Kidney (tissue), 14 donors: ENCODE measurements around the gene SLC31A1. TPM values are rescaled to one million over a fixed set of nuclear protein-coding genes. Genes with fewer than 3 reads are reported as not detected.
"Not testable (repeated sequence)": the region's sequence is repeated elsewhere in the genome, so short reads cannot be mapped to it uniquely, and the experiment has no call there.

Experiments
- DNase-seq, 5 donors: peaks; one replicate each; pipeline ENCODE4 v3.0.0-alpha.2; 2013 to 2020
- FAIRE-seq: peaks from 2 replicates; lab custom pipeline; 2012; peaks lifted over from hg19 to GRCh38; lab: Jason Lieb, UNC
- H3K27ac ChIP-seq, 2 donors: one replicate each; pipeline ENCODE4 v1.7.0; 2013; ENCODE audit warnings: low read depth in 2 of 2, low read length in 2 of 2, inconsistent platforms in 1 of 2
- H3K27me3 ChIP-seq: one replicate; pipeline ENCODE4 v1.7.1; 2013; ENCODE audit warnings: low read length, inconsistent platforms; ENCODE audit not compliant: control insufficient read depth, insufficient read depth
- H3K36me3 ChIP-seq, 3 donors: one replicate each; pipeline versions ENCODE4 v1.7.0 to v1.7.1; 2013; ENCODE audit warnings: low read length in 3 of 3, control low read depth in 1 of 3, inconsistent platforms in 1 of 3; ENCODE audit not compliant: insufficient read depth in 3 of 3, control insufficient read depth in 2 of 3
- H3K4me1 ChIP-seq, 3 donors: one replicate each; pipeline versions ENCODE4 v1.7.0 to v1.7.1; 2013; ENCODE audit warnings: low read length in 3 of 3, inconsistent platforms in 1 of 3, low read depth in 1 of 3; ENCODE audit not compliant: control insufficient read depth in 2 of 3, insufficient read depth in 2 of 3
- H3K4me3 ChIP-seq, 3 donors: one replicate each; pipeline versions ENCODE4 v1.7.0 to v1.8.1; 2013; ENCODE audit warnings: low read length in 3 of 3, control low read depth in 1 of 3, inconsistent platforms in 1 of 3
- H3K9ac ChIP-seq, 3 donors: one replicate each; pipeline versions ENCODE4 v1.7.0 to v1.7.1; 2013; ENCODE audit warnings: low read length in 3 of 3, control low read depth in 1 of 3, inconsistent platforms in 1 of 3
- H3K9me3 ChIP-seq, 3 donors: one replicate each; pipeline versions ENCODE4 v1.7.0 to v1.7.1; 2013; ENCODE audit warnings: low read length in 3 of 3, control low read depth in 1 of 3, inconsistent platforms in 1 of 3; ENCODE audit not compliant: control insufficient read depth in 2 of 3, insufficient read depth in 1 of 3
- intact Hi-C: fragments of 100-400 bp; cut with DNase I; formaldehyde crosslinking; loops from one replicate; pipeline ENCODE4 v1.11.1; 2022
- polyA plus RNA-seq: library from polyadenylated mRNA; stranded (reverse); fragments of 350-450 nt; fragmentation: Illumina TruSeq; extraction: RNeasy Lipid Tissue Mini Kit (QIAGEN cat#74804); gene quantifications from one replicate; pipeline ENCODE4 v1.2.3, GENCODE V29; 2014; ENCODE audit warnings: low read depth, low replicate concordance; ENCODE audit not compliant: insufficient read depth
- total RNA-seq: library from RNA; stranded (reverse); fragmentation: NEBNext Ultra II Directional; extraction: Animal tissue kit (Norgen Biotek cat#: 25700); gene quantifications from one replicate; pipeline ENCODE4 v1.2.1, GENCODE V29; 2021
- TF ChIP-seq, protein P1 (sequence below): IDR thresholded peaks from 3 replicates; pipeline ENCODE4 v1.5.1; 2012; ENCODE audit warnings: mild to moderate bottlenecking, moderate library complexity, borderline replicate concordance; ENCODE audit not compliant: insufficient read depth; ENCODE audit errors: extremely low read depth
- donor health status: control.
- donor health status: control.
- donor health status: control.
- donor health status: control.
- donor health status: control.
- donor health status: DM: yes; HTN: yes; CAD: no.
- donor health status: Normal renal cell carcinoma (clear cell type).

SLC31A1 gene
- total and polyA plus RNA-seq, 2 donors from 2014 or later: 19.5 to 20.1 TPM

DNA sequence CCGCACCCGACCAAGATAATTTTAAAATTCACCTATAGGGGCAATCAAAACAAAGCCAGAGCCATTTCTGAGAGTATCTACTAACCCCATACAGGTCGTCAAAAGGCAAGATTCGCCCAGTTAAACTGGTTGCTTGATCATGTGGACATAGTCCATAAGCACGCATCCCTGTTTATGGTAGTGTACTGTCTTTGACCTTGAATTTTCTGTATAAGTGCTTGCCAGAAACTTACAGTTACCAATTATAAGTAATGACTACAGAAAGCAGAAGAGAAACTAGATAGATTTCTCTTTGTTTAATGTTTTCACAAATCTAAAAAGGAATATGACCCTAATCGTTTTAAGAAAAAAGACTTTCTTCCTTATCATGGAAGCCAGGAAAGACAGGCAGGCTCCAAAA lies 25.6 kb downstream of the SLC31A1 start:
- Histone ChIP-seq H3K4me1 (no peaks in the 10 kb centered on the region), H3K9me3 (no peaks in the 10 kb centered on the region), H3K36me3 (no peaks in the 10 kb centered on the region), H3K9ac (no peak overlapping the region), H3K27me3 (no peaks in the 10 kb centered on the region), H3K27ac (no peak overlapping the region), H3K4me3 (no peak overlapping the region)
- intact Hi-C loops: no loop called here
- TF ChIP-seq, protein P1, sequence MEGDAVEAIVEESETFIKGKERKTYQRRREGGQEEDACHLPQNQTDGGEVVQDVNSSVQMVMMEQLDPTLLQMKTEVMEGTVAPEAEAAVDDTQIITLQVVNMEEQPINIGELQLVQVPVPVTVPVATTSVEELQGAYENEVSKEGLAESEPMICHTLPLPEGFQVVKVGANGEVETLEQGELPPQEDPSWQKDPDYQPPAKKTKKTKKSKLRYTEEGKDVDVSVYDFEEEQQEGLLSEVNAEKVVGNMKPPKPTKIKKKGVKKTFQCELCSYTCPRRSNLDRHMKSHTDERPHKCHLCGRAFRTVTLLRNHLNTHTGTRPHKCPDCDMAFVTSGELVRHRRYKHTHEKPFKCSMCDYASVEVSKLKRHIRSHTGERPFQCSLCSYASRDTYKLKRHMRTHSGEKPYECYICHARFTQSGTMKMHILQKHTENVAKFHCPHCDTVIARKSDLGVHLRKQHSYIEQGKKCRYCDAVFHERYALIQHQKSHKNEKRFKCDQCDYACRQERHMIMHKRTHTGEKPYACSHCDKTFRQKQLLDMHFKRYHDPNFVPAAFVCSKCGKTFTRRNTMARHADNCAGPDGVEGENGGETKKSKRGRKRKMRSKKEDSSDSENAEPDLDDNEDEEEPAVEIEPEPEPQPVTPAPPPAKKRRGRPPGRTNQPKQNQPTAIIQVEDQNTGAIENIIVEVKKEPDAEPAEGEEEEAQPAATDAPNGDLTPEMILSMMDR: no peak
- DNase-seq (no peak), FAIRE-seq (no peak)

GRCh38 chr9:113247640-113248039 lies 26.3 kb downstream of the SLC31A1 start:
- Histone ChIP-seq H3K4me3 (no peak overlapping the region), H3K36me3 (no peaks in the 10 kb centered on the region), H3K4me1 (no peaks in the 10 kb centered on the region), H3K9me3 (no peaks in the 10 kb centered on the region), H3K9ac (no peak overlapping the region), H3K27ac (no peak overlapping the region), H3K27me3 (no peaks in the 10 kb centered on the region)
- TF ChIP-seq, protein P1: no peak
- FAIRE-seq (no peak), DNase-seq (no peak)
- intact Hi-C loops: no loop called here

DNA sequence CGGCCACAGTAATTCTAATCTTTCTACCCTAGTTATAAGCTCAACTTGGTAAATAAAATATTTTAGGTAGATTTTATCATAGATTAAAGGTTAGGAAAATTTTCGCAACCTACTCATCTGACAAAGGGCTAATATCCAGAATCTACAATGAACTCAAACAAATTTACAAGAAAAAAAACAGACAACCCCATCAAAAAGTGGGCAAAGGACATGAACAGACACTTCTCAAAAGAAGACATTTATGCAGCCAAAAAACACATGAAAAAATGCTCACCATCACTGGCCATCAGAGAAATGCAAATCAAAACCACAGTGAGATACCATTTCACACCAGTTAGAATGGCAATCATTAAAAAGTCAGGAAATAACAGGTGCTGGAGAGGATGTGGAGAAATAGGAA lies 28.3 kb downstream of the SLC31A1 start:
- H3K27ac ChIP-seq, DNase-seq, FAIRE-seq, H3K4me3 ChIP-seq, intact Hi-C loops, H3K9me3 ChIP-seq, H3K36me3 ChIP-seq, H3K27me3 ChIP-seq, H3K4me1 ChIP-seq, H3K9ac ChIP-seq: not testable (repeated sequence)

GRCh38 chr9:113250807-113251206 lies 29.5 kb downstream of the SLC31A1 start:
- H3K4me3 ChIP-seq: no peak overlapping the region
- no peaks in the 10 kb centered on the region for H3K36me3 ChIP-seq
- intact Hi-C loops: no loop called here
- no peaks in the 10 kb centered on the region for H3K4me1 ChIP-seq
- H3K27me3 ChIP-seq: no peaks in the 10 kb centered on the region
- no peaks in the 10 kb centered on the region for H3K9me3 ChIP-seq
- H3K9ac ChIP-seq: no peak overlapping the region
- no peak for FAIRE-seq
- no peak overlapping the region for H3K27ac ChIP-seq
- TF ChIP-seq, protein P1: no peak
- no peak for DNase-seq
